Measurements from ENCODE around the gene L1CAM.
A peak's percentile ranks its signal among the peaks of the same experiment; 100 is the strongest.
"Not testable (repeated sequence)": the region's sequence is repeated elsewhere in the genome, so short reads cannot be mapped to it uniquely, and the experiment has no call there.

The L1CAM gene

DNA sequence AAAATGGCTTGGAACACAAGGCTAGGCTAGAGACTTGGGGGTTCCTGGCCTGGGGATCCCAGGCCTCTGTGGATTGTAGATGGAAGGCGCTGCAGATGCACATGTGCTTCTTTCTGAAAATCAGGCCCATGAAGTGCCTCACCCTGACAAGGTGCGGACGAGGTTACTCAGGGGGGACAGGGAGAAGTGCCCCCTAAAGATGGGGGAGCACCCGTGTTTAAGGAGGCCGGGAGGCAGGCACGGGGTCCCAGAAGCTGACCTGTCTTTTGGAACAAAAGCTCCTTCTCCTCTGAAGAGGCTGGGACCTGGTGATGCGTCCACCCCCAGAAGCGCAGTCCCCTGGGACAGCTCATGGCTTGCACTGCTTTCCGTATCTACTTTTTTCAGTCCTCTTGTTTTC lies 58.1 kb downstream of the L1CAM start:
- DNase-seq, result no peak

DNA sequence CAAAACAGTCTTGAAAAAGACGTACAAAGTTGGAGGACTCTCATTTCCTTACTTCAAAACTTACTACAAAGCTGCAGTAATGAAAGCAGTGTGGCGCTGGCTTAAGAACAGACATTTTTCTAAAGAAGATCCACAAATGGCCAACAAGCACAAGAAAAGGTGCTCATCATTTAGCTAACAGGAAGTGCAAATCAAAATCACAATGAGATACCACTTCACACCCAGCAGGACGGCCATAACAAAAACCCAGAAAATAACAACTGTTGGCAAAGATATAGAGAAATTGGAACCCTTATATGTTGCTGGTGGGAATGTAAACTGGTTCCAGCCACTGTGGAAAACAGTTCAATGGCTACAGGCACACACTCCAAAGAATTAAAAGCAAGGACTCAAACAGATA lies 59.0 kb downstream of the L1CAM start:
- DNase-seq, result no peak

DNA sequence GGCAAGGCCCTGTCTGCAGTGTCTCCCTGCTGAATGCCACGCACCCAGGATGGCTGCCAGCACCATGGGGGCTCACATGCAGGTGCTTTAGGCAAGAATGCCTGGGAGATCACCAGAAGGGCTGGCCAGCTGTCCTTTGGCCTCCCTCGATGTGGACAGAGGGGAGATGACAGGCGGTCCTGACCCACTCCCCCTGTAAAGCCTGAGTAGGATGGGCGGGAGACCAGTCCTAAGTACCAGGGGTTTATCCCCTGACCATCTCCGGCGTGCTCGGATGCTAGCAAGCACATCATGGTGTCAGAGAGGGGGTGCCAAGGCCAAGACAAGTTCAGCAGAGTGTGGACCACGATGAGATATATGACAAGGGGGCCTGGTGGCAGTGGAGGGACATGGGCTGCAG lies 60.9 kb downstream of the L1CAM start:
- DNase-seq, result no peak

DNA sequence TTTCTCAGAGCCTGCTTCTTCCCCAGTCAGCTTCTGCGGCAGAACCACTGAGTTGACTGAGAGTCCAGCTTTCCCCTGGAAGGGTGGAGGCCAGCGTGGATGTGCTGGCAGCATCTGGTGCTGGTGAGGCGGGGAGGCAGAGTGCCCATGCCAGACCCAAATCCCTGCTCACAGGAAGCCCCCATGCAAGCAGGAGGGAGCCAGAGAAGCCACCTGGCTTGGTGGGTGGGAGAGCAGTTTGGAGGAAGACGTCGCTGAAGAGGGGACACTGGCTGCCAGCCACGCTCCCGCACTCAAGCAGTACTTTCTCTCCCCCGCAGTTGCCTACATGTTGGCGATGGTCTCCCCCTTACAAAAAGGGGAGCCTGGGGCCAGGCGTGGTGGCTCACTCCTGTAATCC lies 61.6 kb downstream of the L1CAM start:
- no peak for DNase-seq

DNA sequence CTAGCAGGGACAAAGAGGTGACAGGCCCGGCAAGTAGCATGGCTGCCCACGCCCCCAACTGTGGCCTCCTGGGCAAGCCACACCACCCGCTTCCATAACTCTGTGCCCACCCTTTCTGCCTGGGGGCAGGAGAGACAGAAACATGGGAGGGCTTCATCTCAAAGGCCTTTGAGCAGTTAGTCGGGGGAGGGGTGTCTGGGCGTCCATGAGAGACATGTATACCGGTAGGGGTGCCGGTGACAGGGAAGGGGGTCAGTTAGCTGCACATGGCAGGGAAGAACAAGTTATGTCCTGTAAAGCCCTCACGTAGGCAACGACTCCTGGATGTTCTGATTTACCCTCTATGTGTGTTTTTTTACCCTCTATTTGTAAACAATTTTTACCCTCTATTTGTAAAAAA lies 64.9 kb downstream of the L1CAM start:
- no peak for DNase-seq

DNA sequence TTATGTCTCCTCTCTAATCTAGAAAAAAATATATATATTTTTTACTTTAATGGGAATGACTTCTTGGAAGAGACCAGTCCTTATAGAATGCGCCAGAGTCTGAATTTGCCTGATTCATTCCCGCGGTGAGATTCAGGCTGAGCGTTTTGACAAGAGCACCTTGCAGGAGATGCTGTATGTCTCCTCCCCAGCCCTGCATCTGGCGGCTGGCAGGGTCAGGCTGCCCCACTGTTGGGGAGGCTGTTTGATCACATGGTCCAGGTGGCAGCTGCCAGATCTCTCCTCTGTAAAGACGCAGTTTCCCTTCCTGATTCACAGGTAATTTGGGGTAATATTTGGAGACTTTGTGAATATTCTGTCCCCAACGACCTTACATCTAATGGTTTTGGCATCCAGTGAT lies 65.4 kb downstream of the L1CAM start:
- no peak for DNase-seq

DNA sequence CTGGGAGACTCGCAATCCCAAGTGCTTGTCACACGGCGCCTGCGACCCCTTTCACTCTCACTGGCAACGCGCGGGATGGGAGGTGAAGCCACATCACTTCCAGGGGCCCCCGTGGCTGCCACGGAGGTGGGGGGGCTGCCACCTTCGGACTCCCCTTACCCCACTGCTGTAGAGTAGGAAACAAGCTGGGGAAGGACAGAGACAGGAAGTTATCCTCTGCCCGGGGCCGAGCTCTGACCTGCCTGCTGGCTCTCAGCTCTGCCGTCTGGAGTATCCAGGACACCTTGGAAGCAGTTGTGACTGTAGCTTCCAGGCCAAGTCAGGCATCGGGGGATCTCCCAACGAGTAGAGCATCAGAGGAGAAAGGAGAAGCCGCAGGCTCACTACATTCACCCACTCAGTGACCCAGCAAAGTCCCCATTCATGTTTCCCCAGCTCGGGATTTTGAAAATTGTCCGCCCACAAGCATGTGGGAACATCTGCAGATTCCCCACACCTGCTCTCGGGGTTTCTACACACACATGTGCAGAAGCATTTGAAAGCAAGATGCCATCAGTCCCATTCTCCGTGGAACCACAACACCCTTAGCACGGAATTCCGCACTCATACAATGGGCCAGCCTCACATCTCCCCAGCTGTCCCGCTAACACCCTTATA lies 66.5 kb downstream of the L1CAM start:
- no peak for DNase-seq

DNA sequence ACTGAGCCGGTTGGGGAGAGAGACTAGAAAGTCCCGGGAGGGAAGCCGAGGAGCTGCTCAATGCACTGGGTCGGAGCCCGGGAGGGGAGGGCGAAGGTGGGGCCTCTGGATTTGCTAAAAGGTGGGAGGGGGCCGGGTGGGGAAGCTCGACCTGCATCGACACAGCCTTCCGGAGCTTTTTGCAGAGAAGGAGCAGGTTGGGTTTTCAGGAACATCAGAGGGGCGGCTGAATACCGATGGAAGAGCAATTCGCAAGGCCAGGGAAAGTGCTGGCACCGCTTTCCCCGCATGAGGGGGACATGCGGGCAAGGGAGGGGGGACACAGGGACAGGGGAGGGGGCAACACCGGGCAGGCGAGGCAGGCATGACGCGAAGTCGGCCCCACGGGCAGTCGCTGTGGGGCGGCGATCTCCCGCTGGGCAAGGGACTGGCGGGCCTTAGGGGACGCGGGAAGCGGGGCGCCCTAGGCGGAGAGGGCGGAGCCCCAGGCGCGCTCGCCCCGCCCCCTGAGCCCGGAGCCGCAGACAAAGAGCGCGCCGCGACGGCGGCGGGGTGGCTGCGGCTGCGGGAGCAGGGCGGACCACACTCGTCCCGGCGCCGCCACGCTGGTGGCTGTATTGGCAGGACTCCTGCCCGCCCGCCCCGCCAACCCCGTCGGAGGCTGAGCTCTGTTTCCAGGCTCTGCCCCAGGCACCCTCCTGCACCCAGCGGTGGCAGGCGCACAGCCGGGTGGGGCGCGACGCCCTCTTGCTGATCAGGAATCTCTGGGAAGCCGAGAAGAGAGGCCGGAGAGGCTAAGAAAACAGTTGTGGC lies 67.2 kb downstream of the L1CAM start:
- DNase-seq, result peak; percentile 53 to 54

DNA sequence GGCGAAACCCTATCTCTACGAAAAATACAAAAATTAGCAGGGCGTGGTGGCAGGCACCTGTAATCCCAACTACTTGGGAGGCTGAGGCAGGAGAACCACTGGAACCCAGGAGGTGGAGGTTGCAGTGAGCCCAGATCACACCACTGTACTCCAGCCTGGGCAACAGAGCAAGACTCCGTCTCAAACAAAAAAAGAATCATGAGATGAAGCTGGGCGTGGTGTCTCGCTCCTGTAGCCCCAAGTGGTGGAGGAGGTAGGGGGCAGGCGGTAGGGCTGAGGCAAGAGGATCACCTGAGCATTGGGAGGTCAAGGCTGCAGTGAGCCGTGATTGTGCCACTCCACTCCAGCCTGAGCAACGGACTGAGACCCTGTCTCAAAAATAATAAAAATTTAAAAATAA lies 67.9 kb downstream of the L1CAM start:
- not testable (repeated sequence) for DNase-seq

DNA sequence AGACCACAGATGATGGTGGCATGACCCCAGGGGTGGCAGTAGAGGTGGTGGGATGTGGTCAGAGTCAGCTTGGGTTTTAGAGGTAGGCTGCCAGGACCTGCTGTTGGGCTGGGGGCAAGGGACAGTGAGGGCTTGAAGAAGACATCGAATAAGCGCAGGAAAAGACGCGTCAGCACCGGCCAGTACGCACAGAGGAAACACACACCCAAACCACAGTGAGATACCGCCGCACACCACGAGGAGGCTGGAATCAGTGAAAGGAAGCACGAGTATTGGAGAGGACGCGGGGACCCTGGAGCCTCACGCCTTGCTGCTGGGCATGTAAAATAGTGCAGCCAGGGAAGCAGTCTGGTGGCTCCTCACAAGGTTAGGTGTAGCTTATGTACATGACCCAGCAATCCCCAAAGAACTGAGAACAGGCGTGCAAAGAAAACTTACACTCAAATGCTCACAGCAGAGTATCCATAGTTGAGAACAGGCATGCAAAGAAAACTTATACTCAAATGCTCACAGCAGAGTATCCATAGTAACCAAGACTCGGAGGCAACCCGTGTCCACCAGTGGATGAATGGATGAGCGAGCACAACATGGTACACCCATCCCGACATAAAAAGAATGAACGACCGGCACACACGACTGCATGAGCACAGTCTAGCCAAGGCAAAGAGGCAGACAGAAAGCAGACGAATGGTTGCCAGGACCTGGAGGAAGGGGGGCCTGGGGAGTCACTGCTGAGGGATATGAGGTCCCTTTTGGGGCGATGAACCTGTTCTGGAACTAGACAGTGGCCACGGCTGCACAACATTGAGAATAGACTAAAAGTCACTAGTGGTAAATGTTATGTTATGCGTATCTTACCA lies 68.9 kb downstream of the L1CAM start:
- DNase-seq, result peak; percentile 36

DNA sequence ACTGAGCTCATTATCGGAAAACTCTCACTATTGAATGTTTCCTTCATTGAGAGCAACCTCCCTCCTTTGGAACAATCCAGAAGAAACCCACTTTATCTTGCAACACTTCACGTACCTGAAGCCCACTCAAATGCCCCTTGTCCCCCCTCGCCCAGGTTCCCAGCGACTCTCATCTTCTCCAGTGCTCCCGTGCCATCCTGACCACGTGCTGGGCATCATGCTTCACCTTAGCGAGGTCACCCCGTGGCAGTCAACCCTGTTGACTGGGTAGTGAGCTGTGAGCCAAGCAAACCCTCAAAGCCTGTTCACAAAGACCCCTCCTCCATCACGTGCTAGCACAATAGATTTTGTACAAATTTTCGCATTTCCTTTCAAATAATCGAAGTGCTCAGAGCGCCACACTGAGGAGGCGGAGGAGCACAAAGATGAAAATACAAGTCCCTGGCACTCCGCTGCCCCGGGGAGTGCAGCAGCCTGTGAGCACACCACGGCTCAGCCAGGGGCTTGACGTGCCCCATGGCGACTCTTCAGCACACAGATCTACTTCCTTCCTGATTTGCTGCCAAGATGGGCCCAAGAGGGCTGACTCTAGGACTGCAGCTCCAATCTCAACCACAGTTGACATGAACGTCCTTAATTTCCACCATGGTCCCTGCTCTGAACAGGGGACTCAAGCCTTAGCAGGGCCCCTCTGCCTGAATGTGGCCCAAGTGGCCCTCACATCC lies 71.2 kb downstream of the L1CAM start:
- no peak for DNase-seq

DNA sequence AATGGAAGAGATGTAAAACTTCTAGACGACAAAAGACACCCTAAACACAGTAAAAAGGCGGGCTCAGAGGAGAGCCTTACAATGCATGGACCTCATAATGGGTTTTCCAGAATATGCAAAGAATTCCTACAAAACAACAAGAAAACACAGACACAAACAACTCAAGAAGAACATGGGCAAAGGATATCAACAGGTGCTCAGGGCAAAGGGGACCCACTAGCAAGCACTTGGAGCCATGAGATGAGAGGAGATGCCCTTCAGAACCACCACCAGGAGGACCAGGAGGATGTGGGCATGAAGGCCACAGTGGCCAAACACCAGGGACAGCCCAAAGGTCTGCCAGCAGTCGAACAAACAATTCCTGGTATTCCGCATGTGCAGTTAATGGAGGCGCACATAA lies 72.8 kb downstream of the L1CAM start:
- DNase-seq, result no peak

DNA sequence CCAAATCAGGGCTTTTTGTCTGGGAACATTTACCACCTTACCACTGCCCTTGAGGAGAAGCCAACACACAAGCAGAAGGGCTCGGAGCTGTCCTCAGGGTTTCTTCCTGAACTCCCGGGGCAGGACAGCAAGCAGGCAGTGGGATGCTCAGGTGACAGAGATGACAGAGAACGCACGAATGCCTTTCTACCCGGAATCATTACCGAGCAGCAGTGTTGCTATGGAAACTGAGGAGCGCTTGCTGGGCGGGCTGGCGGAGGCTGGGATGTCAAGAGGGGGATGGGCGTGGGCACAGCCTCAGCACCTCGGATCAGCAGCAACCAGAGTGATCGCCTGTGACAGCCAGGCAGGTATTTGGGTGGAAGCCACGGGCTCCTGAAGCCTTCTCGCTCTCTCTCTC lies 73.8 kb downstream of the L1CAM start:
- DNase-seq, result no peak

Measured in activated CD4-positive, alpha-beta T cell treated with anti-CD3 and anti-CD28 coated beads, Interleukin-2, amount 50 U/mL, for 48 hours (primary cell).